Measurements from ENCODE around the gene CYP24A1.

CYP24A1 gene

GRCh38 chr20:54201268-54201846 is 27.6 kb upstream of the CYP24A1 start:
- TF ChIP-seq CTCF (IDR thresholded peaks at IDR 0.05) = no peak
- H3K4me3 ChIP-seq (ENCODE audit: low read depth in 1 of 2, low read length in 1 of 2) = no peak overlapping the region

GRCh38 chr20:54200487-54201267 is 26.9 kb upstream of the CYP24A1 start:
- Histone ChIP-seq H3K36me3 (no peaks in the 10 kb centered on the region), H3K4me3 (ENCODE audit: low read depth in 1 of 2, low read length in 1 of 2) (no peak overlapping the region), H3K27me3 (no peaks in the 10 kb centered on the region), H3K4me1 (ENCODE audit: control insufficient read depth in 1 of 2, insufficient read depth in 1 of 2, low read depth in 1 of 2, low read length in 1 of 2) (no peaks in the 10 kb centered on the region), H3K27ac (no peak overlapping the region), H3K9me3 (no peaks in the 10 kb centered on the region)
- TF ChIP-seq CTCF (IDR thresholded peaks at IDR 0.05) = no peak

More at GRCh38 chr20:54201268-54201846, 27.6 kb upstream of the CYP24A1 start:
- H3K9me3 ChIP-seq = no peaks in the 10 kb centered on the region
- H3K36me3 ChIP-seq = no peaks in the 10 kb centered on the region
- H3K4me1 ChIP-seq (ENCODE audit: control insufficient read depth in 1 of 2, insufficient read depth in 1 of 2, low read depth in 1 of 2, low read length in 1 of 2) = no peaks in the 10 kb centered on the region
- no peaks in the 10 kb centered on the region for H3K27me3 ChIP-seq
- no peak overlapping the region for H3K27ac ChIP-seq

- Histone ChIP-seq H3K4me3 (ENCODE audit: low read depth in 1 of 2, low read length in 1 of 2) (no peak overlapping the region), H3K27me3 (no peaks in the 10 kb centered on the region), H3K27ac (no peak overlapping the region), H3K4me1 (ENCODE audit: control insufficient read depth in 1 of 2, insufficient read depth in 1 of 2, low read depth in 1 of 2, low read length in 1 of 2) (no peaks in the 10 kb centered on the region), H3K36me3 (no peaks in the 10 kb centered on the region), H3K9me3 (no peaks in the 10 kb centered on the region)
- TF ChIP-seq CTCF (IDR thresholded peaks at IDR 0.05) = peak; percentile 72
Measured at GRCh38 chr20:54199721-54200176, 26.0 kb upstream of the CYP24A1 start.

DNA sequence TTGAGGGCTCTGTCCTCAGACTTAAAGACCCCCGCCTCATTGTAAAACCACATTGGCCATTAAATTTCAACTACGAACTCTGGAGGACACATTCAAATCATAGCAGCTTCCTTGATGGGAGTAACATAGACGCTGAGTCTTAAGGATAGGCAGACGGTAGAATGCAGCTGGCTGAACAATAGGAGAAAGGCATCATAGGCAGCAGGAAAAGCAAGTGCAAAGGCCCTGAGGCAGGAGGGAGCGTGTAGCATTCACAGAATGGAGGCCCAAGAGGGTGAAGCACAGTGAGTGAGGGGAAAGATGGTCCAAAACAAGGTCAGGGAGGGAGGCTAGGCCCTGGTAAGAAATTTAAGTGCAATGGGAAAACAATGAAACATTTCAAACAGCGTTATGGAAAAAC is 25.5 kb upstream of the CYP24A1 start:
- H3K36me3 ChIP-seq = no peaks in the 10 kb centered on the region
- no peaks in the 10 kb centered on the region for H3K4me1 ChIP-seq (ENCODE audit: control insufficient read depth in 1 of 2, insufficient read depth in 1 of 2, low read depth in 1 of 2, low read length in 1 of 2)
- no peaks in the 10 kb centered on the region for H3K9me3 ChIP-seq
- no peak for TF ChIP-seq CTCF (IDR thresholded peaks at IDR 0.05)
- H3K27me3 ChIP-seq = no peaks in the 10 kb centered on the region
- H3K27ac ChIP-seq = no peak overlapping the region
- no peak overlapping the region for H3K4me3 ChIP-seq (ENCODE audit: low read depth in 1 of 2, low read length in 1 of 2)

DNA sequence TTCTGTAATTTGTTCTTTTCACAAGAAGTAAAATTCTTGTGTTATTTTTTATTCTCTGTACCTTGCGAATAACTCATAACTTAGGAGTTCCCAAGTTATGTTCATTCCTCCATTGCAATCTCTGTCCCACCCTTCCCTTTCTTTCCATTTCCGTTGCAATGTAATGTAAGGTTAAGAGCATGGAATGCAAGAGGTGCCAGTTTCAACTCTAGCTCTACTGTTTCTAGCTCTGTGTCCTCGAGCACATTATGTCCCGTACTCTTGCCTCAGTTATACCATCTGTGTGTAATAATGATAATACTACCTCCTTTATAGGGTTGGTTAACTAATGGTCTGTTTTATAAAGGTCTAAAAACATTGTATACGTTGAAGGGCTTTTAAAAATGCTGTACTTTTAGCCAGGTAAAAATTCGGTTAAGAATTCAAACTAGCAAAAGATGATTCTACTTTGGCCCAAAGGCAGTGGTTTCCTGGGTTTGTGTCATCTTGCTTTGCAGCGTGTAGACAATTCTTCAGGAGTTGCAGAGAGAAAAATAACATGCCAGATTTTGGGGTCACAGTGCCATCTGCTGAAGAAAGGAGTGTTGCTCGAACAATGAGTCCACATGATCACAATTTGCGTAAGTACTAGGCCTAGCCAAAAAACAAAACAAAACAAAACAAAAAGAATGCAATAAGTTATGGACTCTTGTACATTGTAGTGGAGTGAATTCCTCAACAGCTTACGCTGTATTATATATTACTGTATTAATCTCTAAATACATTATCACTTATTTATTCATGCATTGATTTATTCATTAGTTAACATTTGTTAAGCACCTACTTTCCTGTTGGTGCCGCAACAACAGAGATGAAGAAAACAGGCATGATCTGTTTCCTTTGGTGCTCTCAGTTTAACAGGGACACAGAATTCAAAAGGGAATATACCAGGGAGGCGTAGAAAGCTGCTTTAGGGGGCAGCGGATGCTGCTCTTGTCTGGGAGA is 24.1 kb upstream of the CYP24A1 start:
- Histone ChIP-seq H3K4me3 (ENCODE audit: low read depth in 1 of 2, low read length in 1 of 2) (no peak overlapping the region), H3K36me3 (no peaks in the 10 kb centered on the region)
- TF ChIP-seq CTCF (IDR thresholded peaks at IDR 0.05) = no peak

More for the DNA sequence above, 24.1 kb upstream of the CYP24A1 start:
- Histone ChIP-seq H3K27me3 (no peaks in the 10 kb centered on the region), H3K4me1 (ENCODE audit: control insufficient read depth in 1 of 2, insufficient read depth in 1 of 2, low read depth in 1 of 2, low read length in 1 of 2) (no peaks in the 10 kb centered on the region), H3K27ac (no peak overlapping the region), H3K9me3 (no peaks in the 10 kb centered on the region)

All from neutrophil (primary cell).